Adrenal gland (tissue), 12 donors: ENCODE results near the gene HELZ. TPM values are rescaled to one million over a fixed set of nuclear protein-coding genes. Genes with fewer than 3 reads are reported as not detected.

Source experiments
- DNase-seq, 7 donors: peaks; one replicate each; pipeline ENCODE4 v3.0.0-alpha.2; 2019 to 2020
- H3K27ac ChIP-seq, 5 donors: fragments of 200-600 bp; sonication (generic) in 4 of 5; 1 replicate in 3 of 5; 2 replicates in 2 of 5; pipeline versions ENCODE4 v1.5.1 to v1.8.0; 2016 to 2020; ENCODE audit warnings: mild to moderate bottlenecking in 1 of 5
- H3K27me3 ChIP-seq: fragments of 200-600 bp; 2 replicates; pipeline ENCODE4 v1.8.0; 2021
- H3K36me3 ChIP-seq, 2 donors: fragments of 200-600 bp; replicated peaks in 1 of 2; 1 replicate in 1 of 2; 2 replicates in 1 of 2; pipeline versions ENCODE4 v1.5.1 to v1.8.0; 2018 to 2022
- H3K4me1 ChIP-seq, 2 donors: fragments of 200-600 bp; replicated peaks in 1 of 2; 1 replicate in 1 of 2; 2 replicates in 1 of 2; pipeline versions ENCODE4 v1.5.1 to v1.8.0; 2018 to 2021
- H3K4me3 ChIP-seq, 4 donors: fragments of 200-600 bp; sonication (generic) in 3 of 4; one replicate each; pipeline ENCODE4 v1.5.1; 2016 to 2018
- H3K9me3 ChIP-seq, 3 donors: fragments of 200-600 bp; sonication (generic) in 1 of 3; replicated peaks in 1 of 3; 1 replicate in 2 of 3; 2 replicates in 1 of 3; pipeline versions ENCODE4 v1.5.1 to v1.8.0; 2016 to 2021
- CTCF ChIP-seq, 6 experiments: fragments of 450-650 bp in 4 of 6; fragments of 200-600 bp in 2 of 6; sonication (generic) in 1 of 6; IDR thresholded peaks; 1 replicate in 5 of 6; 2 replicates in 1 of 6; pipeline versions ENCODE4 v1.5.1 to v1.8.0; 2016 to 2021; ENCODE audit warnings: antibody characterized with exemption in 6 of 6, mild to moderate bottlenecking in 2 of 6, moderate library complexity in 1 of 6
- POLR2A ChIP-seq, 2 donors: fragments of 450-650 bp; IDR thresholded peaks; one replicate each; pipeline ENCODE4 v1.6.1; 2017; ENCODE audit warnings: antibody characterized with exemption in 2 of 2, mild to moderate bottlenecking in 2 of 2, moderate library complexity in 1 of 2
- WGBS, 4 donors: extraction: QIAGEN DNeasy Blood & Tissue Kit in 2 of 4; methylation state at CpG; one replicate each; pipeline versions ENCODE4 v1.1.5 to v1.1.7; 2013 to 2017; 5-methylcytosine and 5-hydroxymethylcytosine counted together
- intact Hi-C, 2 donors: fragments of 100-400 bp; cut with DNase I; formaldehyde crosslinking; loops; one replicate each; pipeline versions ENCODE4 v1.14.1 to v1.15.0; 2022 to 2023
- polyA plus RNA-seq, 3 donors: library from polyadenylated mRNA; stranded (reverse); fragments of 200-250 nt in 2 of 3; fragments of 350-450 nt in 1 of 3; fragmentation: Illumina TruSeq in 1 of 3; extraction: RNeasy Lipid Tissue Mini Kit (QIAGEN cat#74804) in 1 of 3; gene quantifications; one replicate each; pipeline ENCODE4 v1.2.3, GENCODE V29; 2013 to 2014
- total RNA-seq, 9 donors: library from RNA; depleted of rRNA in 4 of 9; stranded (reverse); fragments of >200 nt in 4 of 9; fragments of 120-200 nt in 1 of 9; fragmentation: NEBNext Ultra II Directional in 1 of 9; extraction: Animal tissue kit (Norgen Biotek cat#: 25700) in 1 of 9; gene quantifications; one replicate each; pipeline versions ENCODE4 v1.1.0 to v1.2.4, GENCODE V29; 2013 to 2023
- donor health status: healthy with polysubstance abuse.
- donor health status: Bipolar disorder and iron deficiency.
- donor health status: DM: yes; HTN: yes; CAD: no.
- donor health status: DM: no; HTN: no; CAD: no.
- donor health status: DM: no; HTN: no; CAD: no.
- donor health status: DM: yes; HTN: yes; CAD: no.

The HELZ gene
- total and polyA plus RNA-seq, 12 donors, result 3.1 to 88.0 (median 47.9) TPM

- no peaks in the 10 kb centered on the region for H3K9me3 ChIP-seq
- intact Hi-C loops, result no loop called here
- TF ChIP-seq CTCF (IDR thresholded peaks at IDR 0.05) (no peak), POLR2A (IDR thresholded peaks at IDR 0.05) (no peak)
- H3K4me1 ChIP-seq, result no peaks in the 10 kb centered on the region
- WGBS, 4 donors, result 52 to 81% (median 66%) methylated on average over 2 to 5 of the region's 5 CpGs
- H3K4me3 ChIP-seq, result no peak overlapping the region
- DNase-seq, result no peak
- no peaks in the 10 kb centered on the region for H3K27me3 ChIP-seq
- no peaks in the 10 kb centered on the region for H3K36me3 ChIP-seq
- no peak overlapping the region for H3K27ac ChIP-seq
These were observed 206.1 kb downstream of the HELZ start for GRCh38 chr17:67038861-67039365.

- Histone ChIP-seq H3K27me3 (no peaks in the 10 kb centered on the region), H3K4me1 (no peaks in the 10 kb centered on the region), H3K27ac (no peak overlapping the region), H3K9me3 (no peaks in the 10 kb centered on the region), H3K36me3 (no peaks in the 10 kb centered on the region), H3K4me3 (no peak overlapping the region)
- WGBS, 4 donors, result 80 to 89% (median 81%) methylated on average over 11 of the region's 11 CpGs
- no peak for DNase-seq
- intact Hi-C loops, result no loop called here
- TF ChIP-seq POLR2A (IDR thresholded peaks at IDR 0.05) (no peak), CTCF (IDR thresholded peaks at IDR 0.05) (no peak)
These were observed 209.6 kb downstream of the HELZ start for GRCh38 chr17:67035131-67036083.

GRCh38 chr17:67033613-67034012 lies 211.4 kb downstream of the HELZ start:
- TF ChIP-seq POLR2A (IDR thresholded peaks at IDR 0.05), result no peak
- TF ChIP-seq CTCF (IDR thresholded peaks at IDR 0.05), result no peak
- intact Hi-C loops, result no loop called here
- H3K9me3 ChIP-seq, result no peaks in the 10 kb centered on the region
- no peak for DNase-seq
- no peaks in the 10 kb centered on the region for H3K36me3 ChIP-seq
- no peaks in the 10 kb centered on the region for H3K4me1 ChIP-seq
- no peak overlapping the region for H3K4me3 ChIP-seq
- WGBS, 4 donors, result 61 to 82% (median 71%) methylated on average over 7 to 9 of the region's 9 CpGs
- H3K27me3 ChIP-seq, result no peaks in the 10 kb centered on the region
- no peak overlapping the region for H3K27ac ChIP-seq

GRCh38 chr17:67032985-67033384 lies 212.0 kb downstream of the HELZ start:
- Histone ChIP-seq H3K4me1 (no peaks in the 10 kb centered on the region), H3K4me3 (no peak overlapping the region), H3K27ac (no peak overlapping the region), H3K27me3 (no peaks in the 10 kb centered on the region), H3K36me3 (no peaks in the 10 kb centered on the region), H3K9me3 (no peaks in the 10 kb centered on the region)
- no peak for DNase-seq
- 91 to 99% (median 94%) methylated on average over 13 of the region's 13 CpGs for whole genome bisulfite sequencing, 4 donors
- no peak for TF ChIP-seq POLR2A (IDR thresholded peaks at IDR 0.05)
- TF ChIP-seq CTCF (IDR thresholded peaks at IDR 0.05), result no peak
- intact Hi-C loops, result no loop called here
